Stimulated activated CD8-positive, alpha-beta memory T cell treated with anti-CD3 and anti-CD28 coated beads, Interleukin-12 subunit alpha, Interleukin-12 subunit beta, amount 100 ng/mL, for 4 hours (primary cell): ENCODE results near the gene NINL.

Experiments
- DNase-seq: peaks from one replicate; pipeline ENCODE4 v3.0.0-alpha.2; 2020; ENCODE audit warnings: low read depth

The NINL gene

GRCh38 chr20:25407311-25408169 is 177.8 kb downstream of the NINL start, which contains the start of gene GINS1:
Gene GINS1 (plus strand): TSS chr20:25407673. CDS start chr20:25407821, 148 bp downstream.
- peak; percentile 50 for DNase-seq
